K562 (cell line): Measurements from ENCODE around the gene RPAP2. TPM values are rescaled to one million over a fixed set of nuclear protein-coding genes. Genes with fewer than 3 reads are reported as not detected.

Experiments
- ATAC-seq: fragments of 200-7000 bp; cut with Tn5 transposase; 3 replicates; pipeline ENCODE4 v1.9.1; 2020; ENCODE audit warnings: moderate library complexity
- BruUV-seq: library from RNA; stranded (reverse); fragments of 400-500 nt; replicated peaks from 2 replicates; lab custom pipeline; 2021; lab: Mats Ljungman, UMichigan
- CTCF ChIA-PET: fragments of 300-600 bp; formaldehyde crosslinking; extraction: SDS; loops from one replicate; lab custom pipeline; 2021; ENCODE audit warnings: low intra/inter-chr PET ratio; lab: Yijun Ruan, JAX
- POLR2A ChIA-PET: fragments of 300-600, 350-650 bp; sonication (Branson Sonifier 250); formaldehyde crosslinking; extraction: SDS; loops from one replicate; lab custom pipeline; 2021; ENCODE audit warnings: antibody characterized with exemption, inconsistent platforms; lab: Yijun Ruan, JAX
- DNase-seq, 4 experiments: peaks; one replicate each; pipeline versions ENCODE4 v3.0.0 to v3.0.0-alpha.2; 2011 to 2018; ENCODE audit warnings: low spot score in 3 of 4, mixed read lengths in 3 of 4; ENCODE audit errors: extremely low read depth in 1 of 4
- FAIRE-seq: peaks from 2 replicates; lab custom pipeline; 2011; peaks lifted over from hg19 to GRCh38; lab: Jason Lieb, UNC
- H2AFZ ChIP-seq: 2 replicates; pipeline ENCODE4 v1.6.0; 2011; ENCODE audit warnings: low read depth, low read length, control low read depth, inconsistent platforms
- H3K27ac ChIP-seq: fragments of 200-600 bp; 3 replicates; pipeline ENCODE4 v1.8.0; 2011; ENCODE audit warnings: low read depth, mild to moderate bottlenecking, control low read depth, inconsistent platforms, low read length, moderate library complexity, mixed read lengths; ENCODE audit errors: extremely low read depth
- H3K27me3 ChIP-seq, 2 experiments: fragments of 300-600 bp in 1 of 2; 2 replicates in 1 of 2; 3 replicates in 1 of 2; pipeline versions ENCODE4 v1.6.0 to v1.8.0; 2011; ENCODE audit warnings: inconsistent platforms in 2 of 2, low read length in 2 of 2, mild to moderate bottlenecking in 1 of 2, mixed read lengths in 1 of 2, moderate library complexity in 1 of 2; ENCODE audit not compliant: control insufficient read depth in 2 of 2, insufficient read depth in 2 of 2
- H3K36me3 ChIP-seq: fragments of 300-600 bp; 3 replicates; pipeline ENCODE4 v1.8.0; 2011; ENCODE audit warnings: mild to moderate bottlenecking, low read length, inconsistent platforms; ENCODE audit not compliant: control insufficient read depth, insufficient read depth
- H3K4me1 ChIP-seq, 2 experiments: fragments of 200-600 bp in 1 of 2; replicated peaks in 1 of 2; 2 replicates in 1 of 2; 3 replicates in 1 of 2; pipeline versions ENCODE4 v1.5.1 to v1.8.0; 2011; ENCODE audit warnings: inconsistent platforms in 2 of 2, low read length in 2 of 2, mild to moderate bottlenecking in 1 of 2, mixed read lengths in 1 of 2, moderate library complexity in 1 of 2; ENCODE audit not compliant: control insufficient read depth in 2 of 2, insufficient read depth in 2 of 2
- H3K4me2 ChIP-seq: 2 replicates; pipeline ENCODE4 v1.6.1; 2011; ENCODE audit warnings: low read length, control low read depth, inconsistent platforms, mixed read lengths; ENCODE audit not compliant: insufficient read depth
- H3K4me3 ChIP-seq: fragments of 200-600 bp; sonication (generic), shearing (Covaris generic); 2 replicates; pipeline ENCODE4 v1.5.1; 2016; ENCODE audit warnings: control low read depth, inconsistent platforms
- H3K79me2 ChIP-seq: fragments of 200-600 bp; 3 replicates; pipeline ENCODE4 v1.8.0; 2011; ENCODE audit warnings: low read length, inconsistent platforms; ENCODE audit not compliant: control insufficient read depth, insufficient read depth
- H3K9ac ChIP-seq, 2 experiments: 2 replicates each; pipeline versions ENCODE4 v1.6.0 to v1.6.1; 2011; ENCODE audit warnings: low read depth in 2 of 2, low read length in 2 of 2, control low read depth in 1 of 2, inconsistent platforms in 1 of 2, mild to moderate bottlenecking in 1 of 2, mixed read lengths in 1 of 2; ENCODE audit not compliant: insufficient read depth in 1 of 2
- H3K9me1 ChIP-seq: one replicate; pipeline ENCODE4 v1.6.0; 2011; ENCODE audit warnings: inconsistent platforms, mild to moderate bottlenecking, low read length, moderate library complexity; ENCODE audit not compliant: control insufficient read depth, insufficient read depth
- H3K9me3 ChIP-seq: replicated peaks from 2 replicates; pipeline ENCODE4 v1.5.1; 2011; ENCODE audit warnings: low read depth, low read length, inconsistent platforms; ENCODE audit not compliant: control insufficient read depth, insufficient read depth
- H4K20me1 ChIP-seq: replicated peaks from 2 replicates; pipeline ENCODE4 v1.6.1; 2011; ENCODE audit warnings: low read length, inconsistent platforms, mixed read lengths; ENCODE audit not compliant: control insufficient read depth, insufficient read depth
- BCL6 ChIP-seq: fragments of 250-450 bp; sonication (Bioruptor Pico); IDR thresholded peaks from 2 replicates; pipeline ENCODE4 v1.4.0; 2020
- ESRRB ChIP-seq: fragments of 250-450 bp; sonication (Bioruptor Pico); IDR thresholded peaks from 2 replicates; pipeline ENCODE4 v1.5.0; 2020; ENCODE audit warnings: mild to moderate bottlenecking, moderate library complexity, borderline replicate concordance
- HBP1 ChIP-seq: fragments of 450-650 bp; formaldehyde crosslinking; IDR thresholded peaks from 2 replicates; pipeline ENCODE4 v1.4.0; 2022; ENCODE audit warnings: missing genetic modification characterization
- KAT7 ChIP-seq: sonication (generic); formaldehyde crosslinking; IDR thresholded peaks from 2 replicates; pipeline ENCODE4 v1.8.0; 2022; ENCODE audit warnings: missing genetic modification reagents, mild to moderate bottlenecking, borderline replicate concordance
- MAZ ChIP-seq, 2 experiments: fragments of 450-650 bp in 1 of 2; sonication (generic) in 1 of 2; formaldehyde crosslinking; IDR thresholded peaks in 1 of 2; conservative IDR thresholded peaks in 1 of 2; 2 replicates each; pipeline versions ENCODE4 v1.4.0 to v1.5.0; 2020; ENCODE audit warnings: mild to moderate bottlenecking in 1 of 2, missing genetic modification reagents in 1 of 2
- PHB ChIP-seq: fragments of 250-450 bp; sonication (Bioruptor Pico); IDR thresholded peaks from 2 replicates; pipeline ENCODE4 v1.5.0; 2021
- RBM17 ChIP-seq: fragments of 200-400 bp; formaldehyde crosslinking; IDR thresholded peaks from 2 replicates; pipeline ENCODE4 v1.6.1; 2017; ENCODE audit warnings: low read depth, mild to moderate bottlenecking, low read length, borderline replicate concordance
- SMC3 ChIP-seq: conservative IDR thresholded peaks from 2 replicates; pipeline ENCODE4 v1.6.1; 2011; ENCODE audit warnings: low read depth, low read length, improper control_type of control experiment; ENCODE audit not compliant: insufficient read depth
- ZFPM2 ChIP-seq: fragments of 250-450 bp; sonication (Bioruptor Pico); IDR thresholded peaks from 2 replicates; pipeline ENCODE4 v1.5.1; 2022; ENCODE audit warnings: mild to moderate bottlenecking
- ZNF232 ChIP-seq: sonication (generic); formaldehyde crosslinking; IDR thresholded peaks from 2 replicates; pipeline ENCODE4 v1.8.0; 2022; ENCODE audit warnings: mild to moderate bottlenecking, missing genetic modification reagents
- ZNF77 ChIP-seq: fragments of 250-450 bp; sonication (Bioruptor Pico); IDR thresholded peaks from 2 replicates; pipeline ENCODE4 v1.5.0; 2020
- ZNF830 ChIP-seq: fragments of 250-450 bp; sonication (Bioruptor Pico); IDR thresholded peaks from 2 replicates; pipeline ENCODE4 v1.5.0; 2021; ENCODE audit warnings: mild to moderate bottlenecking
- WGBS: fragments of 100-300 bp; shearing (Covaris generic); methylation state at CpG from one replicate; pipeline ENCODE4 v1.1.6; 2016; ENCODE audit warnings: low coverage, mixed read lengths; ENCODE audit not compliant: insufficient coverage; ENCODE audit errors: missing lambda C conversion rate; 5-methylcytosine and 5-hydroxymethylcytosine counted together
- in situ Hi-C: fragments of 300-500 bp; cut with MboI; formaldehyde crosslinking; loops from 4 replicates; pipeline ENCODE4 v1.15.0; 2018; ENCODE audit warnings: inconsistent platforms, mixed read lengths
- intact Hi-C: fragments of 100-400 bp; cut with micrococcal nuclease; formaldehyde crosslinking; loops from 2 replicates; pipeline ENCODE4 v1.14.2; 2022
- polyA plus RNA-seq, 8 experiments: library from polyadenylated mRNA; depleted of rRNA in 4 of 8; stranded (reverse) in 5 of 8; unstranded in 3 of 8; fragments of >200 nt; fragmentation: Nextera tagmentation in 2 of 8; fragmentation: Illumina TruSeq in 1 of 8; extraction: Ambion mirVana in 2 of 8; extraction: Trizol in 1 of 8; gene quantifications; 2 replicates each; pipeline versions ENCODE4 v1.2.1 to v1.2.3, GENCODE V29; 2011 to 2014; ENCODE audit warnings: inconsistent platforms in 1 of 8, missing spikeins in 1 of 8
- total RNA-seq, 7 experiments: library from RNA; depleted of rRNA in 6 of 7; stranded (reverse); fragments of >200 nt in 6 of 7; fragmentation: Illumina TruSeq in 2 of 7; extraction: Trizol in 2 of 7; gene quantifications; 2 replicates each; pipeline versions ENCODE4 v1.2.1 to v1.2.3, GENCODE V29; 2011 to 2021; ENCODE audit warnings: low replicate concordance in 1 of 7

Gene RPAP2
- total and polyA plus RNA-seq, 9 of the 15 experiments (the other 6 are each of a cell fraction or from before 2014, with no cell fraction given), result 6.2 to 41.7 (median 28.7) TPM

- no peak overlapping the region for H3K4me2 ChIP-seq
- H3K79me2 ChIP-seq, result no peaks in the 10 kb centered on the region
- TF ChIP-seq ZFPM2 (CRISPR knock-in tag) (no peak), HBP1 (CRISPR knock-in tag) (no peak), BCL6 (no peak), ZNF232 (no peak), RBM17 (no peak), PHB (CRISPR knock-in tag) (no peak), KAT7 (CRISPR knock-in tag) (no peak), ZNF77 (CRISPR knock-in tag) (no peak), MAZ (CRISPR knock-in tag; conservative IDR thresholded peaks at IDR 0.05 in 1 of 2, IDR thresholded peaks at IDR 0.05 in 1 of 2) (no peak), ZNF830 (no peak), SMC3 (no peak), ESRRB (CRISPR knock-in tag) (no peak)
- no peaks in the 10 kb centered on the region for H3K9me1 ChIP-seq
- no peak overlapping the region for H3K4me3 ChIP-seq
- no TSS peak for BruUV-seq
- no peaks in the 10 kb centered on the region for H3K9me3 ChIP-seq
- no peak overlapping the region for H3K27ac ChIP-seq
- H2AFZ ChIP-seq, result no peak overlapping the region
- no peak for ATAC-seq
- H3K27me3 ChIP-seq, result no peaks in the 10 kb centered on the region
- FAIRE-seq, result no peak
- H3K9ac ChIP-seq, result no peak overlapping the region
- H3K36me3 ChIP-seq, result peaks cover 6% of the 10 kb centered on the region; the same call in 2 of the 3 replicates
- no peaks in the 10 kb centered on the region for H4K20me1 ChIP-seq
- in situ Hi-C loops, result no loop called here
- intact Hi-C loops, result no loop called here
- ChIA-PET CTCF (no interaction called here), POLR2A (interaction anchor here (0.7 kb wide), 1 partner anchor 21 kb away, joined by 3 read pairs; no protein-coding TSS in a partner anchor)
- no peak for DNase-seq
- H3K4me1 ChIP-seq, result no peaks in the 10 kb centered on the region; a peak in 1 of 5 replicates
- 82% methylated on average over 2 of the region's 2 CpGs for WGBS
These were observed 67.2 kb downstream of the RPAP2 start for GRCh38 chr1:92366040-92366395.
